Measurements from ENCODE around the gene ESR2. TPM values are rescaled to one million over a fixed set of nuclear protein-coding genes. Genes with fewer than 3 reads are reported as not detected.

The ESR2 gene
- total and polyA plus RNA-seq, 2 donors (not counting 3 experiments of a cell fraction or from before 2014, with no cell fraction given), result 0.10 to 0.58 TPM

DNA sequence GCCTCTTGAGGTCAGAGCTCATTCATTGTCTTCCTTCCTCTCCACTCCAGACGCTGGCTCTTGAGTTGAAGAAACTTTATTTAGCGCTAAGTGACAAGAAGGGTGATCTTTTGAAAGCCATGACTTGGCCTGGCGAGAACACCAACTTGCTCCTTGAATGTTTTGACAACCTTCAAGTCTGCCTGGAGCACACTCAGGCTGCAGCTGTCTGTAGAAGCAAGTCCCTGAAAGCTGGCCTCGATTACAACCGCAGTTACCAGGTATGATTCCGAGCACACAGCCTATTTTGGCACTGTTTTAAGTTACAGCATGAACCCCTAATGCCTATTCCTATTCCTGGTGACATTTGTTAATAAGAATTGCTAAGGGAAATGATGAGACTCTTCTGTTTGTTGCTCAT is 167.6 kb downstream of the ESR2 start:
- FAIRE-seq, result no peak
- no TSS peak for BruUV-seq (replicated peaks)
- no peaks in the 10 kb centered on the region for H3K9me3 ChIP-seq (replicated peaks; ENCODE audit: control insufficient read depth, insufficient read depth, low read length)
- H3K36me3 ChIP-seq (ENCODE audit: control insufficient read depth in 2 of 2, extremely low read depth in 1 of 2, insufficient read depth in 2 of 2, low read length in 2 of 2), result peaks cover 3 to 16% of the 10 kb centered on the region in 2 experiments
- no peak overlapping the region for H2AFZ ChIP-seq (ENCODE audit: low read depth, low read length)
- intact Hi-C loops (cut with micrococcal nuclease), result no loop called here
- dilution Hi-C loops (cut with MboI; ENCODE audit: extremely low pct_ligation_motif_present, low sequenced_read_pairs), result no loop called here
- DNase-seq (ENCODE audit: low read depth, low spot score), result no peak
- H3K27ac ChIP-seq (ENCODE audit: insufficient read depth, low read depth, low read length), result no peak overlapping the region
- no peaks in the 10 kb centered on the region for H3K79me2 ChIP-seq (ENCODE audit: control insufficient read depth, insufficient read depth, low read length)
- no peaks in the 10 kb centered on the region for H3K9me1 ChIP-seq (replicated peaks; ENCODE audit: control insufficient read depth, extremely low read depth, insufficient read depth, low read length)
- CTCF ChIA-PET, result interaction anchor here (1.4 to 1.5 kb wide), 2 partner anchors 18 to 169 kb away, joined by 3 to 4 read pairs; no protein-coding TSS in a partner anchor
- H3K4me2 ChIP-seq (ENCODE audit: insufficient read depth, low read length), result no peak overlapping the region
- no peak for TF ChIP-seq POLR2AphosphoS5 (IDR thresholded peaks at IDR 0.05; ENCODE audit: insufficient read depth, low read depth, low read length)
- TF ChIP-seq EZH2 (IDR thresholded peaks at IDR 0.05; ENCODE audit: borderline replicate concordance, low read depth, low read length, severe bottlenecking), result no peak
- TF ChIP-seq FOS (IDR thresholded peaks at IDR 0.05; ENCODE audit: borderline replicate concordance, insufficient read depth, low read length), result no peak
- TF ChIP-seq MYC (IDR thresholded peaks at IDR 0.05; ENCODE audit: low read depth, low read length), result no peak
- TF ChIP-seq, protein P1, sequence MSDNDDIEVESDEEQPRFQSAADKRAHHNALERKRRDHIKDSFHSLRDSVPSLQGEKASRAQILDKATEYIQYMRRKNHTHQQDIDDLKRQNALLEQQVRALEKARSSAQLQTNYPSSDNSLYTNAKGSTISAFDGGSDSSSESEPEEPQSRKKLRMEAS (IDR thresholded peaks at IDR 0.05; ENCODE audit: insufficient read depth, insufficient read length), result no peak
- TF ChIP-seq, protein P2, sequence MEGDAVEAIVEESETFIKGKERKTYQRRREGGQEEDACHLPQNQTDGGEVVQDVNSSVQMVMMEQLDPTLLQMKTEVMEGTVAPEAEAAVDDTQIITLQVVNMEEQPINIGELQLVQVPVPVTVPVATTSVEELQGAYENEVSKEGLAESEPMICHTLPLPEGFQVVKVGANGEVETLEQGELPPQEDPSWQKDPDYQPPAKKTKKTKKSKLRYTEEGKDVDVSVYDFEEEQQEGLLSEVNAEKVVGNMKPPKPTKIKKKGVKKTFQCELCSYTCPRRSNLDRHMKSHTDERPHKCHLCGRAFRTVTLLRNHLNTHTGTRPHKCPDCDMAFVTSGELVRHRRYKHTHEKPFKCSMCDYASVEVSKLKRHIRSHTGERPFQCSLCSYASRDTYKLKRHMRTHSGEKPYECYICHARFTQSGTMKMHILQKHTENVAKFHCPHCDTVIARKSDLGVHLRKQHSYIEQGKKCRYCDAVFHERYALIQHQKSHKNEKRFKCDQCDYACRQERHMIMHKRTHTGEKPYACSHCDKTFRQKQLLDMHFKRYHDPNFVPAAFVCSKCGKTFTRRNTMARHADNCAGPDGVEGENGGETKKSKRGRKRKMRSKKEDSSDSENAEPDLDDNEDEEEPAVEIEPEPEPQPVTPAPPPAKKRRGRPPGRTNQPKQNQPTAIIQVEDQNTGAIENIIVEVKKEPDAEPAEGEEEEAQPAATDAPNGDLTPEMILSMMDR (IDR thresholded peaks at IDR 0.05; ENCODE audit: extremely low read depth in 1 of 2, insufficient read depth in 1 of 2, low read depth in 1 of 2, low read length in 2 of 2), result no peak
- TF ChIP-seq POLR2A (IDR thresholded peaks at IDR 0.05; ENCODE audit: low read depth, low read length), result no peak
- TF ChIP-seq JUN (IDR thresholded peaks at IDR 0.05; ENCODE audit: borderline replicate concordance, insufficient read depth, insufficient read length, low read depth), result no peak
- no peak for TF ChIP-seq GATA2 (IDR thresholded peaks at IDR 0.05; ENCODE audit: insufficient read depth, insufficient read length, low read depth, low read length)
- no peaks in the 10 kb centered on the region for H3K4me1 ChIP-seq (ENCODE audit: control insufficient read depth, extremely low read depth, insufficient read depth, low read length)
- H4K20me1 ChIP-seq (replicated peaks; ENCODE audit: control insufficient read depth, extremely low read depth, insufficient read depth, low read length), result no peaks in the 10 kb centered on the region
- no peak overlapping the region for H3K4me3 ChIP-seq (replicated peaks in 1 of 3; ENCODE audit: insufficient read depth in 1 of 3, low read depth in 1 of 3, low read length in 3 of 3)
- H3K9ac ChIP-seq (replicated peaks; ENCODE audit: extremely low read depth, insufficient read depth, low read length), result no peak overlapping the region
- H3K27me3 ChIP-seq (ENCODE audit: control insufficient read depth in 2 of 2, insufficient read depth in 2 of 2, low read length in 2 of 2), result no peaks in the 10 kb centered on the region
- POLR2A ChIA-PET, result no interaction called here
